Psoas muscle (tissue), 8 donors: ENCODE measurements around the gene RABIF. TPM values are rescaled to one million over a fixed set of nuclear protein-coding genes. Genes with fewer than 3 reads are reported as not detected.

Source experiments
- ATAC-seq, 4 donors: fragments of 200-7000 bp; cut with Tn5 transposase; one replicate each; pipeline ENCODE4 v1.9.1; 2020; ENCODE audit warnings: moderate library complexity in 3 of 4, mild to moderate bottlenecking in 2 of 4
- DNase-seq, 2 donors: peaks; one replicate each; pipeline ENCODE4 v3.0.0-alpha.2; 2020
- H3K27ac ChIP-seq: fragments of 200-600 bp; one replicate; pipeline ENCODE4 v1.8.0; 2022
- H3K27me3 ChIP-seq, 3 donors: fragments of 200-600 bp in 1 of 3; one replicate each; pipeline versions ENCODE4 v1.6.1 to v1.8.0; 2013 to 2022; ENCODE audit warnings: low read length in 2 of 3, mild to moderate bottlenecking in 2 of 3, moderate library complexity in 1 of 3; ENCODE audit not compliant: insufficient read depth in 3 of 3
- H3K36me3 ChIP-seq, 2 donors: fragments of 200-600 bp in 1 of 2; one replicate each; pipeline versions ENCODE4 v1.6.1 to v1.8.0; 2013 to 2022; ENCODE audit warnings: low read depth in 1 of 2, mild to moderate bottlenecking in 1 of 2, moderate library complexity in 1 of 2; ENCODE audit not compliant: insufficient read depth in 1 of 2
- H3K4me1 ChIP-seq: fragments of 200-600 bp; one replicate; pipeline ENCODE4 v1.8.0; 2022
- H3K4me3 ChIP-seq: fragments of 200-600 bp; one replicate; pipeline ENCODE4 v1.8.0; 2022; ENCODE audit warnings: mild to moderate bottlenecking
- H3K9me3 ChIP-seq: fragments of 200-600 bp; one replicate; pipeline ENCODE4 v1.8.0; 2022
- WGBS, 3 donors: extraction: QIAGEN DNeasy Blood & Tissue Kit; methylation state at CpG; one replicate each; pipeline versions ENCODE4 v1.1.6 to v1.1.7; 2013; 5-methylcytosine and 5-hydroxymethylcytosine counted together
- intact Hi-C, 2 donors: fragments of 100-400 bp; cut with DNase I; formaldehyde crosslinking; loops; one replicate each; pipeline versions ENCODE4 v1.11.0 to v1.14.2; 2022
- polyA plus RNA-seq, 3 donors: library from polyadenylated mRNA; stranded (reverse); fragments of 200-250 nt; gene quantifications; one replicate each; pipeline ENCODE4 v1.2.3, GENCODE V29; 2013
- total RNA-seq, 4 donors: library from RNA; stranded (reverse); fragmentation: NEBNext Ultra II Directional in 2 of 4; extraction: Animal tissue kit (Norgen Biotek cat#: 25700) in 2 of 4; gene quantifications; one replicate each; pipeline versions ENCODE4 v1.2.1 to v1.2.4, GENCODE V29; 2021 to 2023
- TF ChIP-seq, protein P1 (sequence below): fragments of 200-600 bp; IDR thresholded peaks from one replicate; pipeline ENCODE4 v1.8.0; 2022; ENCODE audit warnings: antibody characterized with exemption
- donor health status: healthy with polysubstance abuse.
- donor health status: DM: no; HTN: no; CAD: no; lungs with moderate emphysema.
- donor health status: Bipolar disorder and iron deficiency.
- donor health status: healthy.
- donor health status: DM: yes; HTN: yes; CAD: no.
- donor health status: DM: no; HTN: no; CAD: no.
- donor health status: DM: no; HTN: no; CAD: no.
- donor health status: DM: yes; HTN: yes; CAD: no.

RABIF gene
- total and polyA plus RNA-seq, 7 donors, result 3.6 to 12.1 (median 7.0) TPM

DNA sequence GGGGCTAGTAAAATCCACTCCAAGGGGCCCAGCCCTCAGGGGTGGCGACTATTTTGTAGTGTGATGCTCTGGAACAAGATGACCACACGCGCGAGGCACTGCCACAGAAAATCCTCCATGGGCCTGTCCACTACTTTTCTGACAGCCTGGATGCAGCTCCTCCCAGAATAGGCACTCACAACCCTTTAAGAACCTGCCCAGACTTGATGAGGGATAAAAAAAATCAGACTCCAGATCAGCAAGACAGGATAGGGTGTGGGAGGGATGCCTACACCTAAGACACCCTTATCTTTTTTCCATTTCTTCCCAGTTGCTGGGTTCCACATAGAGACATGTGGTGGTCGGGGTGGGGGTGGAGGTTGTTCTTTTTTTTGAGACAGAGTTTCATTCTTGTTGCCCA lies 44.7 kb downstream of the RABIF start:
- Histone ChIP-seq H3K27me3 (no peaks in the 10 kb centered on the region), H3K9me3 (no peaks in the 10 kb centered on the region), H3K4me1 (no peaks in the 10 kb centered on the region), H3K36me3 (no peaks in the 10 kb centered on the region), H3K4me3 (no peak overlapping the region), H3K27ac (no peak overlapping the region)
- DNase-seq (no peak), ATAC-seq (no peak)
- TF ChIP-seq, protein P1, sequence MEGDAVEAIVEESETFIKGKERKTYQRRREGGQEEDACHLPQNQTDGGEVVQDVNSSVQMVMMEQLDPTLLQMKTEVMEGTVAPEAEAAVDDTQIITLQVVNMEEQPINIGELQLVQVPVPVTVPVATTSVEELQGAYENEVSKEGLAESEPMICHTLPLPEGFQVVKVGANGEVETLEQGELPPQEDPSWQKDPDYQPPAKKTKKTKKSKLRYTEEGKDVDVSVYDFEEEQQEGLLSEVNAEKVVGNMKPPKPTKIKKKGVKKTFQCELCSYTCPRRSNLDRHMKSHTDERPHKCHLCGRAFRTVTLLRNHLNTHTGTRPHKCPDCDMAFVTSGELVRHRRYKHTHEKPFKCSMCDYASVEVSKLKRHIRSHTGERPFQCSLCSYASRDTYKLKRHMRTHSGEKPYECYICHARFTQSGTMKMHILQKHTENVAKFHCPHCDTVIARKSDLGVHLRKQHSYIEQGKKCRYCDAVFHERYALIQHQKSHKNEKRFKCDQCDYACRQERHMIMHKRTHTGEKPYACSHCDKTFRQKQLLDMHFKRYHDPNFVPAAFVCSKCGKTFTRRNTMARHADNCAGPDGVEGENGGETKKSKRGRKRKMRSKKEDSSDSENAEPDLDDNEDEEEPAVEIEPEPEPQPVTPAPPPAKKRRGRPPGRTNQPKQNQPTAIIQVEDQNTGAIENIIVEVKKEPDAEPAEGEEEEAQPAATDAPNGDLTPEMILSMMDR, result no peak
- 93 to 96% (median 93%) methylated on average over 5 of the region's 5 CpGs for WGBS, 3 donors
- intact Hi-C loops, result no loop called here

DNA sequence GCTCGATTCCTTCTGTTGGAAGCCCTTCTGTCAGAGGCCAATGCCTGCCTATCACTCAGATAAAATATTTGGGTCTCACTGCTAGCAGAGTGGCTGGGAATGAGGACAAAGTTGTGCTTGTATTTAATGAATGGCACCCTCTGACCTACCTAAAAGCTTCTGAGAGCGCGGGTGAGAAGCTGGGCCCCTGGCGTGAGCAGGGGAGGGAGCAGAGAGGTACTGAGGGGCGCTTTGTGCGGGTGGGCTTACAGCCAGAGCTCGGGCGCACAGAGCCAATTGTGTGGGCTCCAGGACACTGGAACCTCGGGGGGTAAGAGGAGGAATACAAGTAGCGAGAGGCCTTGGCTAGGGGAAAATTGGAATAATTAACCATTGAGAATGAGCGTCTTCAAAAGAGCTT lies 45.9 kb downstream of the RABIF start:
- intact Hi-C loops, result no loop called here
- H3K9me3 ChIP-seq, result no peaks in the 10 kb centered on the region
- TF ChIP-seq, protein P1, result no peak
- H3K27me3 ChIP-seq, result no peaks in the 10 kb centered on the region
- WGBS, 3 donors, result 81 to 85% (median 84%) methylated on average over 11 of the region's 11 CpGs
- H3K4me3 ChIP-seq, result no peak overlapping the region
- ATAC-seq (no peak), DNase-seq (no peak)
- H3K36me3 ChIP-seq, result no peaks in the 10 kb centered on the region
- H3K4me1 ChIP-seq, result no peaks in the 10 kb centered on the region
- H3K27ac ChIP-seq, result no peak overlapping the region

DNA sequence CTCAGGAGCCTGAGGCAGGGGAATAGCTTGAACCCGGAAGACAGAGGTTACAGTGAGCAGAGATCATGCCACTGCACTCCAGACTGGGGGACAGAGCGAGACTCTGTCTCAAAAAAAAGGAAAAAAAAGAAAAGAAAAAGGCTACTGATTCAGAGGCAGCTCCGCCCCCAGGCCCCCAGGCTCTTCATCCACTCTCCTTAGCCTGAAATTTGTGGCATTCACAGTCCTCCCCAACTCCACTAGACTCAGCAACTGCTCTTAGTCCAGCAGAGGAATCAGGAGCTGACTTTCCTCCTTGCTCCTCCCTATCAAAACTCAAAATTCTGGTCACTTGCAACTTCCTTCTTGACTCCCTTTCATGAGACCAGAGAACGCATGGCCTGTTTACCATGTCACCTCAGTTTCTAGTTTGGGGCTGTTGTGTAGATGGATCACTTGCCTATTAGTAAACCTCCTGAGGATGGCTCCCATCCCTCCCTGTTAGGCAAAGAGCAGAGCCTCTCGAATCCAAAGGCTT lies 51.1 kb downstream of the RABIF start:
- Histone ChIP-seq H3K9me3 (no peaks in the 10 kb centered on the region), H3K36me3 (no peaks in the 10 kb centered on the region), H3K4me3 (no peak overlapping the region), H3K27ac (no peak overlapping the region), H3K4me1 (no peaks in the 10 kb centered on the region), H3K27me3 (peaks cover 0 to 2% (median 0%) of the 10 kb centered on the region in 3 donors)
- intact Hi-C loops, result no loop called here
- no peak for DNase-seq
- TF ChIP-seq, protein P1, result no peak
- 81 to 90% (median 83%) methylated on average over 4 to 5 of the region's 5 CpGs for whole genome bisulfite sequencing, 3 donors
- ATAC-seq, result no peak

DNA sequence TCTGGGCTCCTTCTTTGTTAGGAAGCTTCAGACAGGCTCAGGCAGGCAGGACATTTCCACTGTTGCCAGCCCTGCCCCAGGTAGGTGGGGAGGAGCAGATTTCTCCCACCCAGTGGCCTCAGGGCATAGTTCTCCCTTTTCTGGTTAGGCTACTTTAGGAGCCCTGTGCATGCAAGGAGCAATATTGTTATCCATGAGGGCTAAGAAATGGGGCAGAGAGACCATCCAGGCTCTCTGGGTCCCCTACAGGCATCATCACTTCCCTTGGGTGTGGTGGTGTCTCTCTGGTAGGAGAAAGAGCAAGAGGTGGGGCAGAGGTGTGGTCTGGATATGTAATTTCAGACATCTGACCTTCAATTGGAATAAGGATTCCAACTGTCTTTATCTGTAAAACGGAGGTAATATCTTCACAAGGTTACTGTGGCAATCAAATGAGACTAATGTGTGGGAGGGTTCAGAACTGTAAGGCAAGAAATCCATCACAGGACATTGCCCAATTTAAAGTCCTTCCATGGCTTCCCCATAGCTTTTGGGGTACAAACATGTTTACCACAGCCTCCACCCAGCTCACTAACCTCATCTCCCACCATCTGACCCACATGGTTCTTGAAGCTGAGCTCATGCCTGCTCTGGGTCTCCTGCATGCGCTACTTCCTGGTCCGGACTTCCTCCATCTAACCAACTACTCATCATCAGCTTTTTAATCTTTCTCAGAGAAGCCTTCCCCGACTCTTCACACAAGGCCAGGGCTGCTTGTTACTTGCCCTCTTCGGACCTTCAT lies 52.1 kb downstream of the RABIF start:
- DNase-seq (no peak), ATAC-seq (no peak)
- Histone ChIP-seq H3K27me3 (peaks cover 0 to 2% (median 0%) of the 10 kb centered on the region in 3 donors), H3K36me3 (no peaks in the 10 kb centered on the region), H3K27ac (no peak overlapping the region), H3K9me3 (no peaks in the 10 kb centered on the region), H3K4me1 (no peaks in the 10 kb centered on the region), H3K4me3 (no peak overlapping the region)
- WGBS, 3 donors, result 76 to 83% (median 79%) methylated on average over 5 of the region's 5 CpGs
- intact Hi-C loops, result no loop called here
- TF ChIP-seq, protein P1, result no peak
